Measurements from ENCODE around the gene KRT82. TPM values are rescaled to one million over a fixed set of nuclear protein-coding genes. Genes with fewer than 3 reads are reported as not detected.

Gene KRT82
- total and polyA plus RNA-seq, 2 experiments from 2014 or later = not detected

DNA sequence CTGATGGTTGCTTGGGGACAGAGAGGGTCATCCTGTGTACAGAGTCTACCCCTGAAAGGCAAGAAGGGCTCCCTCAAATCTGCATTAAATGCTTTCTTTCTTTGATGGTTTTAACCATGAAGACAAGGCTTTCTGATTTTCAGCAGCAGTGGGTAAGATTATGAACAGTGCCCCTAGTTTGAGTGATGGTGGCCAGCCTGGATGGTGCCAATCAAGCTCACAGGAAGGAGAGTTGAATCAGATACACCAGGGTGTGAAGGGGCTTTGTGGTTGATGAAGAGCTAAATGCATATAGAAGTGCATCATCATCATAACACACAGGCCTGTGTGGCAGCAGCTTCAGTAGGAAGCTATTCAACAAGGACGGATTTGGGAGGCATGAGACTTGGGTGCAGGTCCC, 44.6 kb downstream of the KRT82 start:
- DNase-seq (ENCODE audit: low spot score) (no peak), ATAC-seq (no peak)
- Histone ChIP-seq H3K4me2 (no peak overlapping the region), H3K27me3 (ENCODE audit: insufficient read depth) (no peaks in the 10 kb centered on the region), H3K4me1 (ENCODE audit: insufficient read depth) (no peaks in the 10 kb centered on the region), H3K79me2 (replicated peaks; ENCODE audit: insufficient read depth) (no peaks in the 10 kb centered on the region), H3F3A (replicated peaks; ENCODE audit: low read depth) (no peaks in the 10 kb centered on the region), H2AFZ (no peak overlapping the region), H3K36me3 (ENCODE audit: insufficient read depth) (no peaks in the 10 kb centered on the region), H3K27ac (ENCODE audit: low read depth) (no peak overlapping the region), H4K20me1 (replicated peaks; ENCODE audit: insufficient read depth) (no peaks in the 10 kb centered on the region), H3K4me3 (no peak overlapping the region), H3K9me2 (ENCODE audit: insufficient read depth) (no peaks in the 10 kb centered on the region)
- no peak overlapping the region for H3K27ac Mint-ChIP-seq
- no peak overlapping the region for H3K4me3 Mint-ChIP-seq
- no peak for TF ChIP-seq EZH2 (IDR thresholded peaks at IDR 0.05; ENCODE audit: low read depth, unreplicated experiment)
- TF ChIP-seq POLR2AphosphoS5 (IDR thresholded peaks at IDR 0.05; ENCODE audit: low read depth) = no peak
- TF ChIP-seq NANOG (IDR thresholded peaks at IDR 0.05; ENCODE audit: borderline replicate concordance) = no peak
- TF ChIP-seq, protein P1, sequence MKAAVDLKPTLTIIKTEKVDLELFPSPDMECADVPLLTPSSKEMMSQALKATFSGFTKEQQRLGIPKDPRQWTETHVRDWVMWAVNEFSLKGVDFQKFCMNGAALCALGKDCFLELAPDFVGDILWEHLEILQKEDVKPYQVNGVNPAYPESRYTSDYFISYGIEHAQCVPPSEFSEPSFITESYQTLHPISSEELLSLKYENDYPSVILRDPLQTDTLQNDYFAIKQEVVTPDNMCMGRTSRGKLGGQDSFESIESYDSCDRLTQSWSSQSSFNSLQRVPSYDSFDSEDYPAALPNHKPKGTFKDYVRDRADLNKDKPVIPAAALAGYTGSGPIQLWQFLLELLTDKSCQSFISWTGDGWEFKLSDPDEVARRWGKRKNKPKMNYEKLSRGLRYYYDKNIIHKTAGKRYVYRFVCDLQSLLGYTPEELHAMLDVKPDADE (IDR thresholded peaks at IDR 0.05) = no peak
- TF ChIP-seq STAT1 (IDR thresholded peaks at IDR 0.05; ENCODE audit: unreplicated experiment) = no peak
- TF ChIP-seq, protein P2, sequence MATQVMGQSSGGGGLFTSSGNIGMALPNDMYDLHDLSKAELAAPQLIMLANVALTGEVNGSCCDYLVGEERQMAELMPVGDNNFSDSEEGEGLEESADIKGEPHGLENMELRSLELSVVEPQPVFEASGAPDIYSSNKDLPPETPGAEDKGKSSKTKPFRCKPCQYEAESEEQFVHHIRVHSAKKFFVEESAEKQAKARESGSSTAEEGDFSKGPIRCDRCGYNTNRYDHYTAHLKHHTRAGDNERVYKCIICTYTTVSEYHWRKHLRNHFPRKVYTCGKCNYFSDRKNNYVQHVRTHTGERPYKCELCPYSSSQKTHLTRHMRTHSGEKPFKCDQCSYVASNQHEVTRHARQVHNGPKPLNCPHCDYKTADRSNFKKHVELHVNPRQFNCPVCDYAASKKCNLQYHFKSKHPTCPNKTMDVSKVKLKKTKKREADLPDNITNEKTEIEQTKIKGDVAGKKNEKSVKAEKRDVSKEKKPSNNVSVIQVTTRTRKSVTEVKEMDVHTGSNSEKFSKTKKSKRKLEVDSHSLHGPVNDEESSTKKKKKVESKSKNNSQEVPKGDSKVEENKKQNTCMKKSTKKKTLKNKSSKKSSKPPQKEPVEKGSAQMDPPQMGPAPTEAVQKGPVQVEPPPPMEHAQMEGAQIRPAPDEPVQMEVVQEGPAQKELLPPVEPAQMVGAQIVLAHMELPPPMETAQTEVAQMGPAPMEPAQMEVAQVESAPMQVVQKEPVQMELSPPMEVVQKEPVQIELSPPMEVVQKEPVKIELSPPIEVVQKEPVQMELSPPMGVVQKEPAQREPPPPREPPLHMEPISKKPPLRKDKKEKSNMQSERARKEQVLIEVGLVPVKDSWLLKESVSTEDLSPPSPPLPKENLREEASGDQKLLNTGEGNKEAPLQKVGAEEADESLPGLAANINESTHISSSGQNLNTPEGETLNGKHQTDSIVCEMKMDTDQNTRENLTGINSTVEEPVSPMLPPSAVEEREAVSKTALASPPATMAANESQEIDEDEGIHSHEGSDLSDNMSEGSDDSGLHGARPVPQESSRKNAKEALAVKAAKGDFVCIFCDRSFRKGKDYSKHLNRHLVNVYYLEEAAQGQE (IDR thresholded peaks at IDR 0.05; ENCODE audit: unreplicated experiment) = no peak
- TF ChIP-seq, protein P3, sequence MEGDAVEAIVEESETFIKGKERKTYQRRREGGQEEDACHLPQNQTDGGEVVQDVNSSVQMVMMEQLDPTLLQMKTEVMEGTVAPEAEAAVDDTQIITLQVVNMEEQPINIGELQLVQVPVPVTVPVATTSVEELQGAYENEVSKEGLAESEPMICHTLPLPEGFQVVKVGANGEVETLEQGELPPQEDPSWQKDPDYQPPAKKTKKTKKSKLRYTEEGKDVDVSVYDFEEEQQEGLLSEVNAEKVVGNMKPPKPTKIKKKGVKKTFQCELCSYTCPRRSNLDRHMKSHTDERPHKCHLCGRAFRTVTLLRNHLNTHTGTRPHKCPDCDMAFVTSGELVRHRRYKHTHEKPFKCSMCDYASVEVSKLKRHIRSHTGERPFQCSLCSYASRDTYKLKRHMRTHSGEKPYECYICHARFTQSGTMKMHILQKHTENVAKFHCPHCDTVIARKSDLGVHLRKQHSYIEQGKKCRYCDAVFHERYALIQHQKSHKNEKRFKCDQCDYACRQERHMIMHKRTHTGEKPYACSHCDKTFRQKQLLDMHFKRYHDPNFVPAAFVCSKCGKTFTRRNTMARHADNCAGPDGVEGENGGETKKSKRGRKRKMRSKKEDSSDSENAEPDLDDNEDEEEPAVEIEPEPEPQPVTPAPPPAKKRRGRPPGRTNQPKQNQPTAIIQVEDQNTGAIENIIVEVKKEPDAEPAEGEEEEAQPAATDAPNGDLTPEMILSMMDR (conservative IDR thresholded peaks at IDR 0.05; ENCODE audit: low read depth in 2 of 2) = no peak
- TF ChIP-seq EZH2phosphoT487 (IDR thresholded peaks at IDR 0.05; ENCODE audit: unreplicated experiment) = no peak
- no peak for TF ChIP-seq JUNB (IDR thresholded peaks at IDR 0.05; ENCODE audit: unreplicated experiment)
- TF ChIP-seq ZNF114 (CRISPR knock-in tag; IDR thresholded peaks at IDR 0.05) = no peak
- no peak for TF ChIP-seq CREB1 (CRISPR knock-in tag; IDR thresholded peaks at IDR 0.05; ENCODE audit: low read depth)
- peaks cover 2% of the 10 kb centered on the region for H3K27me3 Mint-ChIP-seq (ENCODE audit: insufficient read depth, low read depth, poor library complexity)
- no peaks in the 10 kb centered on the region for H3K9me3 Mint-ChIP-seq
- H3K36me3 Mint-ChIP-seq (ENCODE audit: low read depth) = no peaks in the 10 kb centered on the region
- H3K4me1 Mint-ChIP-seq = peaks cover 9% of the 10 kb centered on the region
